Lower leg skin (tissue), 4 donors: ENCODE measurements around the gene CTXN1. TPM values are rescaled to one million over a fixed set of nuclear protein-coding genes. Genes with fewer than 3 reads are reported as not detected.
"Not testable (repeated sequence)": the region's sequence is repeated elsewhere in the genome, so short reads cannot be mapped to it uniquely, and the experiment has no call there.

Experiments used
- DNase-seq, 2 donors: peaks; one replicate each; pipeline ENCODE4 v3.0.0-alpha.2; 2019; ENCODE audit warnings: low spot score in 2 of 2
- H3K4me3 ChIP-seq: fragments of 200-600 bp; sonication (generic); 2 replicates; pipeline ENCODE4 v1.5.1; 2017; ENCODE audit warnings: mild to moderate bottlenecking, low read depth; ENCODE audit not compliant: poor library complexity, severe bottlenecking
- CTCF ChIP-seq, 3 donors: fragments of 450-650 bp; IDR thresholded peaks; one replicate each; pipeline ENCODE4 v1.5.1; 2016; ENCODE audit warnings: antibody characterized with exemption in 3 of 3, mild to moderate bottlenecking in 3 of 3, moderate library complexity in 2 of 3
- POLR2A ChIP-seq, 2 donors: fragments of 450-650 bp; IDR thresholded peaks; one replicate each; pipeline ENCODE4 v1.6.1; 2016 to 2017; ENCODE audit warnings: antibody characterized with exemption in 2 of 2, mild to moderate bottlenecking in 1 of 2, moderate library complexity in 1 of 2
- WGBS, 2 donors: methylation state at CpG; one replicate each; pipeline ENCODE4 v1.1.5; 2018; 5-methylcytosine and 5-hydroxymethylcytosine counted together
- intact Hi-C: fragments of 100-400 bp; cut with DNase I; formaldehyde crosslinking; loops from one replicate; pipeline ENCODE4 v1.15.0; 2023; ENCODE audit warnings: low total_unique reads
- total RNA-seq, 4 donors: library from RNA; depleted of rRNA; stranded (reverse); fragments of >200 nt; gene quantifications; one replicate each; pipeline ENCODE4 v1.1.0, GENCODE V29; 2016

Gene CTXN1
- total RNA-seq, 4 donors from 2014 or later: 4.0 to 4.8 (median 4.0) TPM

- H3K4me3 ChIP-seq: no peak overlapping the region
- no peak for TF ChIP-seq CTCF (IDR thresholded peaks at IDR 0.05)
- TF ChIP-seq POLR2A (IDR thresholded peaks at IDR 0.05): no peak
- intact Hi-C loops: no loop called here
- WGBS, 2 donors: 91 to 95% methylated on average over 20 to 25 of the region's 25 CpGs
- no peak for DNase-seq
Observed at GRCh38 chr19:7963566-7963965, 37.6 kb upstream of the CTXN1 start.

GRCh38 chr19:7962644-7963268 is 36.8 kb upstream of the CTXN1 start:
- intact Hi-C loops: no loop called here
- TF ChIP-seq POLR2A (IDR thresholded peaks at IDR 0.05): no peak
- no peak for TF ChIP-seq CTCF (IDR thresholded peaks at IDR 0.05)
- DNase-seq: no peak
- no peak overlapping the region for H3K4me3 ChIP-seq
- WGBS, 2 donors: 83 to 89% methylated on average over 22 of the region's 22 CpGs

DNA sequence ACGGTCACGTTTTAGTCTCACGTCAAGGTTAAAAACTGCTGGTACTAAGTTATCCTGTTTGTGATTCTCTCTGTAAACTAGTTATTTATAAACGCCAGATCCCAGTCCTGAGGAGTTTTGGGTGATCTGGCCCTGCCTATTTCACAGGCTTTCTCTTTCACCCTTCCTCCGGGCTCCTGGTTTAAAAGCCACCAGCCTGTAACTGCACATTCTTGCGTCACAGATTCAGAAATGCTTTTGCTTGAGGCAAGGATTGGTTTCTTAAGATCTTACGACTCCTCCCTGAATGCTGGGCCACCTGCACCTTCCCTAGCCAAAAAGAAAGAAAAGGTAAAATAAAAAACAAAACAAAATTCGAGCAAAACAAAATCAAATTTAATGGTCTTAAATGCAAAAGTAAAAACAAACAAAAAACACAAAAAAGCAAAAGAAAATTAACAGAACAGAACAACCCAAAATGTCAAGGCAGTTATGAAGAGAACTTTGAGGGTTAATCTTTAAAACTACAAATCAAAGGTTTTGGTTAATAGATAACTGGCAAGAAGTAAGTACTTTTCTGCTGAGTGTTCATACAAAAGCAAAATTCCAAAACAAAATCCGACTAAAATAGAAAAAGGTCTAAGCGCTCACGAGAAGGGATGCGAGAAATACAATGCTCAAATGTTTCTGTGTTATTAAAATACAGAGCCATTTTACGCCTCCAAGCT is 36.1 kb upstream of the CTXN1 start:
- intact Hi-C loops: no loop called here
- WGBS, 2 donors: 77 to 78% methylated on average over 13 of the region's 13 CpGs
- no peak for DNase-seq
- H3K4me3 ChIP-seq: no peak overlapping the region
- TF ChIP-seq POLR2A (IDR thresholded peaks at IDR 0.05): no peak
- TF ChIP-seq CTCF (IDR thresholded peaks at IDR 0.05): no peak

GRCh38 chr19:7961082-7961481 is 35.1 kb upstream of the CTXN1 start:
- WGBS, 2 donors: 90 to 97% methylated on average over 4 of the region's 4 CpGs
- H3K4me3 ChIP-seq, intact Hi-C loops, DNase-seq: not testable (repeated sequence)

GRCh38 chr19:7959211-7959610 is 33.3 kb upstream of the CTXN1 start:
- DNase-seq: no peak
- intact Hi-C loops: no loop called here
- H3K4me3 ChIP-seq: no peak overlapping the region
- TF ChIP-seq POLR2A (IDR thresholded peaks at IDR 0.05) (no peak), CTCF (IDR thresholded peaks at IDR 0.05) (no peak)
- WGBS, 2 donors: 70 to 72% methylated on average over 6 of the region's 6 CpGs

GRCh38 chr19:7955696-7956095 is 29.8 kb upstream of the CTXN1 start:
- TF ChIP-seq CTCF (IDR thresholded peaks at IDR 0.05): no peak
- no peak for DNase-seq
- WGBS, 2 donors: 87 to 91% methylated on average over 11 of the region's 11 CpGs
- no peak overlapping the region for H3K4me3 ChIP-seq
- intact Hi-C loops: no loop called here
